Thyroid gland (tissue), 4 donors: ENCODE measurements around the gene SHANK3.

Experiments used
- CTCF ChIP-seq, 6 experiments: fragments of 200-600 bp in 3 of 6; fragments of 450-650 bp in 3 of 6; sonication (generic) in 3 of 6; IDR thresholded peaks; one replicate each; pipeline ENCODE4 v1.5.1; 2016 to 2019; ENCODE audit warnings: antibody characterized with exemption in 6 of 6, mild to moderate bottlenecking in 2 of 6, inconsistent platforms in 1 of 6, moderate library complexity in 1 of 6
- POLR2A ChIP-seq, 2 donors: fragments of 450-650 bp; IDR thresholded peaks; one replicate each; pipeline ENCODE4 v1.6.1; 2017; ENCODE audit warnings: antibody characterized with exemption in 2 of 2, mild to moderate bottlenecking in 2 of 2, moderate library complexity in 1 of 2

- TF ChIP-seq CTCF (IDR thresholded peaks at IDR 0.05): no peak
- no peak for TF ChIP-seq POLR2A (IDR thresholded peaks at IDR 0.05)
These were observed 23.7 kb downstream of the SHANK3 start for GRCh38 chr22:50696251-50696798.
